KMS-11 (cell line): ENCODE data around the gene ZNF862.

Experiments
- H2AFZ ChIP-seq: fragments of 200-600 bp; sonication (generic); 2 replicates; pipeline ENCODE4 v1.6.1; 2016; ENCODE audit warnings: antibody characterized with exemption, mixed run types, low read depth
- H3K27ac ChIP-seq: fragments of 200-600 bp; sonication (generic); 2 replicates; pipeline ENCODE4 v1.6.1; 2016; ENCODE audit warnings: mild to moderate bottlenecking, mixed run types
- H3K27me3 ChIP-seq: fragments of 200-600 bp; sonication (generic); 2 replicates; pipeline ENCODE4 v1.6.1; 2017; ENCODE audit warnings: mild to moderate bottlenecking, low read depth, mixed run types, moderate library complexity; ENCODE audit not compliant: insufficient read depth
- H3K36me3 ChIP-seq: fragments of 200-600 bp; sonication (generic); 2 replicates; pipeline ENCODE4 v1.6.1; 2017; ENCODE audit warnings: mild to moderate bottlenecking, mixed run types; ENCODE audit not compliant: insufficient read depth
- H3K4me1 ChIP-seq: fragments of 200-600 bp; sonication (generic); 2 replicates; pipeline ENCODE4 v1.6.1; 2016; ENCODE audit warnings: mild to moderate bottlenecking, low read depth, mixed run types; ENCODE audit not compliant: poor library complexity, severe bottlenecking
- H3K4me2 ChIP-seq: fragments of 200-600 bp; sonication (generic); 2 replicates; pipeline ENCODE4 v1.7.0; 2016; ENCODE audit warnings: mild to moderate bottlenecking, mixed run types
- H3K4me3 ChIP-seq: fragments of 200-600 bp; sonication (generic); IDR thresholded peaks from 2 replicates; pipeline ENCODE4 v1.6.1; 2017; ENCODE audit warnings: low read depth, low read length, mixed read lengths; ENCODE audit not compliant: insufficient read depth
- H3K79me2 ChIP-seq: fragments of 200-600 bp; sonication (generic); 2 replicates; pipeline ENCODE4 v1.6.1; 2016; ENCODE audit warnings: low read depth, mixed run types; ENCODE audit not compliant: insufficient read depth
- H3K9ac ChIP-seq: fragments of 200-600 bp; sonication (generic); 2 replicates; pipeline ENCODE4 v1.6.1; 2016; ENCODE audit warnings: mild to moderate bottlenecking, mixed run types
- H4K20me1 ChIP-seq: fragments of 200-600 bp; sonication (generic); 2 replicates; pipeline ENCODE4 v1.6.1; 2016; ENCODE audit warnings: mild to moderate bottlenecking, mixed run types; ENCODE audit not compliant: insufficient read depth
- CTCF ChIP-seq: fragments of 200-600 bp; sonication (generic); conservative IDR thresholded peaks from 2 replicates; pipeline ENCODE4 v1.6.1; 2017; ENCODE audit warnings: low read depth, mild to moderate bottlenecking, antibody characterized with exemption, low read length, moderate library complexity, mixed read lengths

Gene ZNF862

GRCh38 chr7:149866139-149866778, 28.1 kb downstream of the ZNF862 start:
- no peak overlapping the region for H3K4me3 ChIP-seq
- no peaks in the 10 kb centered on the region for H3K4me1 ChIP-seq
- H3K27me3 ChIP-seq: no peaks in the 10 kb centered on the region
- TF ChIP-seq CTCF: no peak
- H2AFZ ChIP-seq: no peak overlapping the region
- no peaks in the 10 kb centered on the region for H3K79me2 ChIP-seq
- no peak overlapping the region for H3K4me2 ChIP-seq
- no peak overlapping the region for H3K27ac ChIP-seq
- no peak overlapping the region for H3K9ac ChIP-seq
- no peaks in the 10 kb centered on the region for H4K20me1 ChIP-seq
- H3K36me3 ChIP-seq: no peaks in the 10 kb centered on the region

DNA sequence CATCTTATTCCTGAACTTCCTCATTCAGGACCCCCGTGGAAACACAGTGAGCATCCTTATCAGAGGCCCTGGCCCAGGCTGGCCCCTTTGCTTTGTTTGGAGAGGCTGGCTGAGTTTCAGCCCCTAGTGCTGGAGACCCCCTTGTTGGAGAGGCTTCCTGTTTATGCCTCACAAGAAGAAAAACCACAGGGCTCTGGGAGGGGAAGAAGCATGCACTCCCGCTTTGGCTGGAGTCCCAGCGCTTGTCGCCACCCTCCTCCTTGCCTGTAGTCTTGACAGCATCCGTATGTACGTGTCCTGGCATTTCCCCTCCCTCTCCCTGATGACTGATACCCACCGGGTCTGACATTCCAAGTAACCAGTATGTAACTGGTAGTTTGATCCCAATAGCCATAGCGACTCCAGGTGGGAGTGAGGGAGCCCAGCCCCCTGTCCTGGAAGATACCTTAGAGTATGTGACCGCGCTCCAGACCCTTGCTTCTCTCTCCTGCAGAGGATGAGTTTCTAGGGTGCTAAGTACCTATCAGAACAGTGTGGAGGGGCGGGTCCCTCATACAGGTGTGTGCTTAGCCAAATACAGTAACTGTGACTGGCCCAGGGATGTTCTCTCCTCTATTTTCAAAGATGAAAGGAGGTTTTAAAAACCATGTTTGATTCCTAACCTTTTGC, 28.7 kb downstream of the ZNF862 start:
- no peaks in the 10 kb centered on the region for H3K4me1 ChIP-seq
- no peak overlapping the region for H3K27ac ChIP-seq
- no peaks in the 10 kb centered on the region for H4K20me1 ChIP-seq
- no peak overlapping the region for H3K4me3 ChIP-seq
- H3K9ac ChIP-seq: no peak overlapping the region
- H3K4me2 ChIP-seq: no peak overlapping the region
- no peaks in the 10 kb centered on the region for H3K27me3 ChIP-seq
- no peaks in the 10 kb centered on the region for H3K36me3 ChIP-seq
- H2AFZ ChIP-seq: no peak overlapping the region
- H3K79me2 ChIP-seq: no peaks in the 10 kb centered on the region
- no peak for TF ChIP-seq CTCF

GRCh38 chr7:149867762-149868622, 29.8 kb downstream of the ZNF862 start:
- Histone ChIP-seq H3K27me3 (0 out of 2 replicates have a peak, but pooled peaks cover 5% of the 10 kb centered on the region), H2AFZ (no peak overlapping the region)

More at GRCh38 chr7:149867762-149868622, 29.8 kb downstream of the ZNF862 start:
- H3K4me2 ChIP-seq: no peak overlapping the region
- H3K36me3 ChIP-seq: no peaks in the 10 kb centered on the region
- H3K9ac ChIP-seq: no peak overlapping the region
- no peaks in the 10 kb centered on the region for H4K20me1 ChIP-seq
- H3K27ac ChIP-seq: no peak overlapping the region
- H3K4me3 ChIP-seq: no peak overlapping the region
- no peak for TF ChIP-seq CTCF
- H3K79me2 ChIP-seq: no peaks in the 10 kb centered on the region
- no peaks in the 10 kb centered on the region for H3K4me1 ChIP-seq
